IMR-90 (cell line): ENCODE results near the gene COL19A1. TPM values are rescaled to one million over a fixed set of nuclear protein-coding genes. Genes with fewer than 3 reads are reported as not detected.

Source experiments
- ATAC-seq: fragments of 200-7000 bp; cut with Tn5 transposase; 2 replicates; pipeline ENCODE4 v1.9.1; 2020; ENCODE audit warnings: low read depth, mild to moderate bottlenecking, moderate library complexity
- BruUV-seq: library from RNA; stranded (reverse); fragments of 400-500 nt; replicated peaks from 2 replicates; lab custom pipeline; 2021; lab: Mats Ljungman, UMichigan
- CTCF ChIA-PET: fragments of 300-600 bp; formaldehyde crosslinking; extraction: SDS; loops from one replicate; lab custom pipeline; 2021; ENCODE audit warnings: antibody characterized with exemption; lab: Yijun Ruan, JAX
- POLR2A ChIA-PET: fragments of 300-600 bp; sonication (Branson Sonifier 250); formaldehyde crosslinking; loops from one replicate; lab custom pipeline; 2022; ENCODE audit warnings: antibody characterized with exemption; ENCODE audit not compliant: unreplicated experiment; lab: Charles Lee
- DNase-seq: peaks from one replicate; pipeline ENCODE4 v3.0.0; 2013
- H2AFZ ChIP-seq: replicated peaks from 2 replicates; pipeline ENCODE3; 2013; ENCODE audit warnings: low read length, mild to moderate bottlenecking; ENCODE audit not compliant: poor library complexity
- H2AK5ac ChIP-seq: 2 replicates; pipeline ENCODE4 v1.6.1; 2013; ENCODE audit warnings: low read depth, low read length, inconsistent platforms
- H2AK9ac ChIP-seq: replicated peaks from 2 replicates; pipeline ENCODE3; 2013; ENCODE audit warnings: mild to moderate bottlenecking, low read depth, low read length, moderate library complexity; ENCODE audit not compliant: poor library complexity
- H2BK120ac ChIP-seq: 2 replicates; pipeline ENCODE4 v1.6.1; 2013; ENCODE audit warnings: low read depth, low read length, inconsistent platforms
- H2BK15ac ChIP-seq: 3 replicates; pipeline ENCODE4 v1.6.1; 2013; ENCODE audit warnings: low read depth, low read length, inconsistent platforms
- H2BK20ac ChIP-seq: 2 replicates; pipeline ENCODE4 v1.6.1; 2013; ENCODE audit warnings: low read depth, mild to moderate bottlenecking, inconsistent platforms, low read length, moderate library complexity
- H2BK5ac ChIP-seq: 2 replicates; pipeline ENCODE4 v1.6.1; 2013; ENCODE audit warnings: mild to moderate bottlenecking, low read depth, low read length, inconsistent platforms; ENCODE audit not compliant: poor library complexity, severe bottlenecking
- H3K14ac ChIP-seq: replicated peaks from 2 replicates; pipeline ENCODE4 v1.6.1; 2013; ENCODE audit warnings: low read depth, low read length, inconsistent platforms
- H3K18ac ChIP-seq: 2 replicates; pipeline ENCODE4 v1.6.1; 2013; ENCODE audit warnings: low read depth, low read length, control low read depth
- H3K23ac ChIP-seq: 2 replicates; pipeline ENCODE4 v1.6.1; 2013; ENCODE audit warnings: low read depth, low read length, inconsistent platforms
- H3K27ac ChIP-seq: 2 replicates; pipeline ENCODE4 v1.5.1; 2013; ENCODE audit warnings: mild to moderate bottlenecking, control low read depth, low read length; ENCODE audit not compliant: insufficient read depth
- H3K27me3 ChIP-seq: 2 replicates; pipeline ENCODE4 v1.6.1; 2013; ENCODE audit warnings: low read length; ENCODE audit not compliant: control insufficient read depth, insufficient read depth
- H3K36me3 ChIP-seq: 2 replicates; pipeline ENCODE4 v1.6.1; 2013; ENCODE audit warnings: low read length, mixed read lengths; ENCODE audit not compliant: control insufficient read depth, insufficient read depth
- H3K4ac ChIP-seq: 2 replicates; pipeline ENCODE4 v1.6.1; 2013; ENCODE audit warnings: low read depth, low read length, inconsistent platforms
- H3K4me1 ChIP-seq: 2 replicates; pipeline ENCODE4 v1.6.1; 2013; ENCODE audit warnings: low read length, mixed read lengths; ENCODE audit not compliant: control insufficient read depth, insufficient read depth
- H3K4me2 ChIP-seq: 2 replicates; pipeline ENCODE4 v1.6.1; 2013; ENCODE audit warnings: low read depth, mild to moderate bottlenecking, control low read depth, low read length, moderate library complexity
- H3K4me3 ChIP-seq: 2 replicates; pipeline ENCODE4 v1.5.1; 2013; ENCODE audit warnings: low read depth, mild to moderate bottlenecking, control low read depth, low read length, moderate library complexity; ENCODE audit not compliant: insufficient read depth
- H3K56ac ChIP-seq: 2 replicates; pipeline ENCODE4 v1.6.1; 2013; ENCODE audit warnings: low read length, inconsistent platforms; ENCODE audit not compliant: insufficient read depth; ENCODE audit errors: extremely low read depth
- H3K79me1 ChIP-seq, 2 experiments: 2 replicates each; pipeline ENCODE4 v1.6.1; 2013; ENCODE audit warnings: low read length in 2 of 2, inconsistent platforms in 1 of 2, low read depth in 1 of 2
- H3K9ac ChIP-seq: 2 replicates; pipeline ENCODE4 v1.6.1; 2013; ENCODE audit warnings: low read depth, low read length, control low read depth
- H3K9me1 ChIP-seq: 2 replicates; pipeline ENCODE4 v1.6.1; 2013; ENCODE audit warnings: low read length, inconsistent platforms; ENCODE audit not compliant: insufficient read depth
- H3K9me3 ChIP-seq: 2 replicates; pipeline ENCODE4 v1.6.1; 2013; ENCODE audit warnings: low read length; ENCODE audit not compliant: control insufficient read depth, insufficient read depth
- H4K20me1 ChIP-seq: 2 replicates; pipeline ENCODE4 v1.6.1; 2013; ENCODE audit warnings: low read length, inconsistent platforms; ENCODE audit not compliant: insufficient read depth
- H4K5ac ChIP-seq: 2 replicates; pipeline ENCODE4 v1.6.1; 2013; ENCODE audit warnings: mild to moderate bottlenecking, low read depth, low read length, control low read depth
- H4K8ac ChIP-seq, 2 experiments: 2 replicates each; pipeline ENCODE4 v1.6.1; 2013; ENCODE audit warnings: low read depth in 2 of 2, low read length in 2 of 2, control low read depth in 1 of 2, inconsistent platforms in 1 of 2
- H4K91ac ChIP-seq: 2 replicates; pipeline ENCODE4 v1.6.1; 2013; ENCODE audit warnings: low read depth, low read length, inconsistent platforms; ENCODE audit not compliant: insufficient read depth
- CEBPB ChIP-seq: IDR thresholded peaks from 2 replicates; pipeline ENCODE4 v1.6.1; 2012; ENCODE audit warnings: low read depth, low read length, improper control_type of control experiment
- FOS ChIP-seq: fragments of 150-350 bp; IDR thresholded peaks from 2 replicates; pipeline ENCODE4 v1.6.1; 2016; ENCODE audit warnings: low read depth, low read length
- NFE2L2 ChIP-seq: fragments of 150-350 bp; IDR thresholded peaks from 2 replicates; pipeline ENCODE4 v1.6.1; 2016; ENCODE audit warnings: low read depth, mild to moderate bottlenecking, low read length
- RCOR1 ChIP-seq: IDR thresholded peaks from 2 replicates; pipeline ENCODE4 v1.6.1; 2012; ENCODE audit warnings: mild to moderate bottlenecking, low read length, improper control_type of control experiment; ENCODE audit not compliant: insufficient replicate concordance
- WGBS, 2 experiments: methylation state at CpG; one replicate each; pipeline versions ENCODE4 v1.1.5 to v1.1.7; 2013; ENCODE audit warnings: missing lambda C conversion rate in 2 of 2; ENCODE audit not compliant: insufficient read length in 1 of 2; ENCODE audit errors: extremely low coverage in 2 of 2; 5-methylcytosine and 5-hydroxymethylcytosine counted together
- dilution Hi-C: fragments of 300-500 bp; cut with HindIII; formaldehyde crosslinking; loops from one replicate; pipeline ENCODE4 v1.14.3; 2018; ENCODE audit warnings: low sequenced_read_pairs; ENCODE audit not compliant: unreplicated experiment
- in situ Hi-C: fragments of 300-500 bp; cut with MboI; formaldehyde crosslinking; loops from 3 replicates; pipeline ENCODE4 v1.14.3; 2019; ENCODE audit warnings: low sequenced_read_pairs, inconsistent platforms, mixed read lengths
- intact Hi-C: fragments of 100-400 bp; cut with micrococcal nuclease; formaldehyde crosslinking; loops from 2 replicates; pipeline ENCODE4 v1.10.0; 2022
- polyA plus RNA-seq, 3 experiments: library from polyadenylated mRNA; depleted of rRNA; stranded (reverse); fragments of >200 nt; gene quantifications; 2 replicates each; pipeline ENCODE4 v1.2.3, GENCODE V29; 2012; ENCODE audit warnings: low replicate concordance in 1 of 3
- total RNA-seq: library from RNA; depleted of rRNA; stranded (reverse); fragments of >200 nt; gene quantifications from 2 replicates; pipeline ENCODE4 v1.2.3, GENCODE V29; 2012

COL19A1 gene
- total and polyA plus RNA-seq, 2 of the 4 experiments (the other 2 are of a cell fraction), result under 0.01 TPM; not detected in 1

GRCh38 chr6:69825904-69826303, 40.5 kb upstream of the COL19A1 start:
- intact Hi-C loops (no loop called here), in situ Hi-C loops (loop anchor here (25.0 kb wide), 1 partner anchor 286 kb away; no protein-coding TSS in a partner anchor), dilution Hi-C loops (no loop called here)
- no peak overlapping the region for H3K23ac ChIP-seq
- no CpG with 5 or more reads among the region's 1 CpG for WGBS, 2 experiments
- H3K56ac ChIP-seq, result no peak overlapping the region
- ChIA-PET POLR2A (no interaction called here), CTCF (no interaction called here)
- H2BK120ac ChIP-seq, result no peak overlapping the region
- H3K27ac ChIP-seq, result no peak overlapping the region
- H3K79me1 ChIP-seq, result no peaks in the 10 kb centered on the region
- H4K5ac ChIP-seq, result no peak overlapping the region
- no peak overlapping the region for H3K4me3 ChIP-seq
- no peak overlapping the region for H2AK9ac ChIP-seq
- ATAC-seq, result peak; percentile 58
- peak overlapping the region; percentile 36; the same call in 1 of the 2 replicates for H3K4me2 ChIP-seq
- no peak overlapping the region for H4K91ac ChIP-seq
- no peaks in the 10 kb centered on the region; the same call in 1 of the 2 replicates for H3K27me3 ChIP-seq
- no peak overlapping the region for H2AFZ ChIP-seq
- peak; percentile 33 for DNase-seq
- no TSS peak for BruUV-seq
- no peak overlapping the region for H4K8ac ChIP-seq
- no peak overlapping the region for H2BK5ac ChIP-seq
- no peaks in the 10 kb centered on the region for H3K9me1 ChIP-seq
- H2AK5ac ChIP-seq, result no peak overlapping the region
- H3K14ac ChIP-seq, result 0 out of 2 replicates have a peak overlapping the region, but pooled peaks have one; percentile 41
- TF ChIP-seq RCOR1 (no peak), FOS (no peak), CEBPB (peak; percentile 43; the same call in 1 of the 2 replicates), NFE2L2 (peak; percentile 58; the same call in 1 of the 2 replicates)
- no peak overlapping the region for H3K4ac ChIP-seq
- no peak overlapping the region for H2BK15ac ChIP-seq
- H3K4me1 ChIP-seq, result 0 out of 2 replicates have a peak, but pooled peaks cover 2% of the 10 kb centered on the region
- no peaks in the 10 kb centered on the region for H3K36me3 ChIP-seq
- H3K9ac ChIP-seq, result no peak overlapping the region
- no peak overlapping the region for H2BK20ac ChIP-seq
- H4K20me1 ChIP-seq, result no peaks in the 10 kb centered on the region
- H3K9me3 ChIP-seq, result no peaks in the 10 kb centered on the region
- no peak overlapping the region for H3K18ac ChIP-seq
